ENCODE data around the gene PITPNC1. TPM values are rescaled to one million over a fixed set of nuclear protein-coding genes. Genes with fewer than 3 reads are reported as not detected.

The PITPNC1 gene
- total and polyA plus RNA-seq, 2 donors (not counting 3 experiments of a cell fraction or from before 2014, with no cell fraction given) = 2.4 to 9.6 TPM

DNA sequence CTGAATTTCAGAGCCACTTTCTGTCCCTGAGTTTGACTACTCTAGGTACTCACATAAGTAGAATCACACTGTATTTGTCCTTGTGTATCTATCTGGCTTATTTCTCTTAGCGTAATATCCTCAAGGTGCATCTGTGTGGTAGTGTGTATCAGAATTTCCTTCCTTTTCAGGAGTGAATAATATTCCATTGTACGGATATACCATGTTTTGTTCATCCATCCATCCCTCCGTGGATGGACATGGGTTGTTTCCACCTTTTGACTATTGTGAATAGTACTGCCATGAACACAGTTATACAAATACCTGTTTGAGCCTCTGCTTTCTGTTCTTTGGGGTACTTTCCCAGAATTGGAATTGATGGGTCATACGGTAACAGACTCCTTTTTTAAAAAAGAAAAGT, 111.7 kb downstream of the PITPNC1 start:
- peaks cover 0 to 7% of the 10 kb centered on the region in 2 experiments for H3K27me3 ChIP-seq (ENCODE audit: control insufficient read depth in 2 of 2, insufficient read depth in 2 of 2, low read length in 2 of 2)
- no peak overlapping the region for H3K4me2 ChIP-seq (ENCODE audit: insufficient read depth, low read length)
- TF ChIP-seq JUN (IDR thresholded peaks at IDR 0.05; ENCODE audit: borderline replicate concordance, insufficient read depth, insufficient read length, low read depth) (no peak), MYC (IDR thresholded peaks at IDR 0.05; ENCODE audit: low read depth, low read length) (no peak), GATA2 (IDR thresholded peaks at IDR 0.05; ENCODE audit: insufficient read depth, insufficient read length, low read depth, low read length) (no peak), EZH2 (IDR thresholded peaks at IDR 0.05; ENCODE audit: borderline replicate concordance, low read depth, low read length, severe bottlenecking) (no peak), MAX (IDR thresholded peaks at IDR 0.05; ENCODE audit: insufficient read depth, insufficient read length) (no peak), FOS (IDR thresholded peaks at IDR 0.05; ENCODE audit: borderline replicate concordance, insufficient read depth, low read length) (no peak), POLR2A (IDR thresholded peaks at IDR 0.05; ENCODE audit: low read depth, low read length) (no peak), POLR2AphosphoS5 (IDR thresholded peaks at IDR 0.05; ENCODE audit: insufficient read depth, low read depth, low read length) (no peak)
- TF ChIP-seq, protein P1, sequence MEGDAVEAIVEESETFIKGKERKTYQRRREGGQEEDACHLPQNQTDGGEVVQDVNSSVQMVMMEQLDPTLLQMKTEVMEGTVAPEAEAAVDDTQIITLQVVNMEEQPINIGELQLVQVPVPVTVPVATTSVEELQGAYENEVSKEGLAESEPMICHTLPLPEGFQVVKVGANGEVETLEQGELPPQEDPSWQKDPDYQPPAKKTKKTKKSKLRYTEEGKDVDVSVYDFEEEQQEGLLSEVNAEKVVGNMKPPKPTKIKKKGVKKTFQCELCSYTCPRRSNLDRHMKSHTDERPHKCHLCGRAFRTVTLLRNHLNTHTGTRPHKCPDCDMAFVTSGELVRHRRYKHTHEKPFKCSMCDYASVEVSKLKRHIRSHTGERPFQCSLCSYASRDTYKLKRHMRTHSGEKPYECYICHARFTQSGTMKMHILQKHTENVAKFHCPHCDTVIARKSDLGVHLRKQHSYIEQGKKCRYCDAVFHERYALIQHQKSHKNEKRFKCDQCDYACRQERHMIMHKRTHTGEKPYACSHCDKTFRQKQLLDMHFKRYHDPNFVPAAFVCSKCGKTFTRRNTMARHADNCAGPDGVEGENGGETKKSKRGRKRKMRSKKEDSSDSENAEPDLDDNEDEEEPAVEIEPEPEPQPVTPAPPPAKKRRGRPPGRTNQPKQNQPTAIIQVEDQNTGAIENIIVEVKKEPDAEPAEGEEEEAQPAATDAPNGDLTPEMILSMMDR (IDR thresholded peaks at IDR 0.05; ENCODE audit: extremely low read depth in 1 of 2, insufficient read depth in 1 of 2, low read depth in 1 of 2, low read length in 2 of 2) = no peak
- FAIRE-seq (no peak), DNase-seq (ENCODE audit: low read depth, low spot score) (no peak)
- no peaks in the 10 kb centered on the region for H4K20me1 ChIP-seq (replicated peaks; ENCODE audit: control insufficient read depth, extremely low read depth, insufficient read depth, low read length)
- dilution Hi-C loops (cut with MboI; ENCODE audit: extremely low pct_ligation_motif_present, low sequenced_read_pairs) (no loop called here), intact Hi-C loops (cut with micrococcal nuclease) (no loop called here)
- H3K4me1 ChIP-seq (ENCODE audit: control insufficient read depth, extremely low read depth, insufficient read depth, low read length) = no peaks in the 10 kb centered on the region
- no peaks in the 10 kb centered on the region for H3K79me2 ChIP-seq (ENCODE audit: control insufficient read depth, insufficient read depth, low read length)
- no peak overlapping the region for H2AFZ ChIP-seq (ENCODE audit: low read depth, low read length)
- no peaks in the 10 kb centered on the region for H3K9me1 ChIP-seq (replicated peaks; ENCODE audit: control insufficient read depth, extremely low read depth, insufficient read depth, low read length)
- H3K9me3 ChIP-seq (replicated peaks; ENCODE audit: control insufficient read depth, insufficient read depth, low read length) = no peaks in the 10 kb centered on the region
- H3K27ac ChIP-seq (ENCODE audit: insufficient read depth, low read depth, low read length) = no peak overlapping the region
- no peak overlapping the region for H3K4me3 ChIP-seq (replicated peaks in 1 of 3; ENCODE audit: insufficient read depth in 1 of 3, low read depth in 1 of 3, low read length in 3 of 3)
- CTCF ChIA-PET = no interaction called here
- no peak overlapping the region for H3K9ac ChIP-seq (replicated peaks; ENCODE audit: extremely low read depth, insufficient read depth, low read length)
- no TSS peak for BruUV-seq (replicated peaks)
- no peaks in the 10 kb centered on the region for H3K36me3 ChIP-seq (ENCODE audit: control insufficient read depth in 2 of 2, extremely low read depth in 1 of 2, insufficient read depth in 2 of 2, low read length in 2 of 2)
- POLR2A ChIA-PET = no interaction called here

Measured in endothelial cell of umbilical vein (primary cell).